ENCODE measurements around the gene MTUS2.
"Not testable (repeated sequence)": the region's sequence is repeated elsewhere in the genome, so short reads cannot be mapped to it uniquely, and the experiment has no call there.

The MTUS2 gene

DNA sequence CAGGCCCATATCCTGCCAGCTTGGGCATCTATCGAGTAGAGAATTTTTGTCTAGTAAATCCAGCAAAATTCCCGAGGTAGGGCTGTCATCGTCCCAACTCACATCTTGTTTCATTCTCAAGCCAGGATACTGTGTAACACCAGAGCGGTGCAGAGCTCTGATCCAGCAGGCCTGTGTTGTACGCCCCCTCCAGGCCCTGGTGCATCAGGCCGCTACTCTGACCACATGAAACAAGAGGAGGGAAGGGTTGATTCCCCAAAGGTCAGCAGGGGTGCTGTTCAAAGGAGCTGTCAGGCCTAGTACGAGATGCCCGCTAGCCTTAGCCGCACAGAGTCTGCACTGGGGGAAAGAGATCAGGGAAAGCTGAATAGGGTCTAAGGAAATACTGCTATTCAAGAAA, 499.3 kb downstream of the MTUS2 start:
- DNase-seq (ENCODE audit: low read depth in 2 of 2) = no peak

DNA sequence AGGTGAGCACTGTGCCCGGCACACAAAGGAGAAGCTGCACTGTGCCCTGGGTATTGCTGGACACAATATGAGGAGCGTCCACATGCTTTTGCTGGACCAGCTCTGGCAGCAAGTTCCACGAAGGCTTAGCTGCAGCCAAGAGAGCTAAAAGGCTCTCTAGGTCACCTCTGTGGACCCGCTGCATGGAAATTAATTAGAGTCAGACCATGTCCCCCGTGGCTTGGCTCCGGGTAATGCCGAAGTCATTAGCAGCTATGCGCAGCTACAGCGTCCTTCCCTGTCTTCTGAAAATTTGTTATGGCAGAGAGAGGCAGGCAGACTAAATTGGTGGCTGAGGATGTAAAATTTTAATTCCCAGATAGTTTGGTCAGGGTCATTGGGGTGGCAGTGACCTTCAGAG, 503.8 kb downstream of the MTUS2 start:
- DNase-seq (ENCODE audit: low read depth in 2 of 2) = no peak

DNA sequence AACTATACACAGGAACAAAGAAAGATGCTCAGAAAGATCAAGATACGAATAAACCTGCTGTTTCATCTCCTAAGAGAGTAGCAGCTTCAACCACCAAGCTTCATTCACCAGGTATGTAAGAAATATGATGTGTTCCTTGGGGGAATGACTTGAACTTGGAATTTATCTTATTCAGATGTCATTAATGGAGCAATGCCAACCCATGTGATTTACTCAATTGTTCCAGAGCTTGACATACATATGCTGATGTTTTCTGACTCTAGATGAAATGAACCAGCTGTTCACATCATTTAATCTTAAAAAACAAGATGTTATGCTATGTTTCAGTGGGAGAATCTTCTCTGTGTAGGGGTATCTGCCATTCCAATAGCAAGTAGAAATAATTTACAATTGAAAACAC, 504.5 kb downstream of the MTUS2 start:
- DNase-seq (ENCODE audit: low read depth in 2 of 2) = no peak

DNA sequence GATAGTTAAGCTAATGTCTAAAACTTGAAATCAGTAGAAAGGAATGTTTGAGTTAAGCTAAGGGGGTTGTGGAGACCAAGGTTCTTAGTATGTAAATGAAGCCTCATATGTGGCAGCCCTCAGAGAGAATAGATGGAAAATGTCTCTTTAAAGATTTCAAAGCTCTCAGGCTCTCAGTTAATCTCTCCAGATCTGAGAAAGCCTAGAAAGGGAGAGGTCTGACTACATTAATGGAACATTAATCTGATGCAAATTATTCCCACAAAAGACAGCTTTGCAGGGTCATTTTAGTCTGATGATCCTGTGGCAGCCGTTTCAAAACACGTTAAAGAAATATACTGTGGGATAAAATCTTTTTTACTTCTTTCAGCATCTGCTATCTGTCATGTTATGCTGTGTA, 508.4 kb downstream of the MTUS2 start:
- DNase-seq (ENCODE audit: low read depth in 2 of 2) = no peak

DNA sequence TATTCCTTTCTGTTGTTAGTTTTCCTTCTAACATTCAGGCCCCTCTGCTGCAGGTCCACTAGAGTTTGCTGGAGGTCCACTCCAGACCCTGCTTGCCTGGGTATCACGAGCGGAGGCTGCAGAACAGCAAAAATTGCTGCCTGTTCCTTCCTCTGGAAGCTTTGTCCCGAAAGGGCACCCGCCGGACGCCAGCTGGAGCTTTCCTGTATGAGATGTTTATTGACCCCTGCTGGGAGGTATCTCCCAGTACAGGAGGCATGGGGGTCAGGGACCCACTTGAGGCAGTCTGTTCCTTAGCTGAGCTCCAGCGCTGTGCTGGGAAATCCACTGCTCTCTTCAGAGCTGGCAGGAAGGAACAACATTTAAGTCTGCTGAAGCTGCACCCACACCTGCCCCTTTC, 516.2 kb downstream of the MTUS2 start:
- no peak for DNase-seq (ENCODE audit: low read depth in 2 of 2)

DNA sequence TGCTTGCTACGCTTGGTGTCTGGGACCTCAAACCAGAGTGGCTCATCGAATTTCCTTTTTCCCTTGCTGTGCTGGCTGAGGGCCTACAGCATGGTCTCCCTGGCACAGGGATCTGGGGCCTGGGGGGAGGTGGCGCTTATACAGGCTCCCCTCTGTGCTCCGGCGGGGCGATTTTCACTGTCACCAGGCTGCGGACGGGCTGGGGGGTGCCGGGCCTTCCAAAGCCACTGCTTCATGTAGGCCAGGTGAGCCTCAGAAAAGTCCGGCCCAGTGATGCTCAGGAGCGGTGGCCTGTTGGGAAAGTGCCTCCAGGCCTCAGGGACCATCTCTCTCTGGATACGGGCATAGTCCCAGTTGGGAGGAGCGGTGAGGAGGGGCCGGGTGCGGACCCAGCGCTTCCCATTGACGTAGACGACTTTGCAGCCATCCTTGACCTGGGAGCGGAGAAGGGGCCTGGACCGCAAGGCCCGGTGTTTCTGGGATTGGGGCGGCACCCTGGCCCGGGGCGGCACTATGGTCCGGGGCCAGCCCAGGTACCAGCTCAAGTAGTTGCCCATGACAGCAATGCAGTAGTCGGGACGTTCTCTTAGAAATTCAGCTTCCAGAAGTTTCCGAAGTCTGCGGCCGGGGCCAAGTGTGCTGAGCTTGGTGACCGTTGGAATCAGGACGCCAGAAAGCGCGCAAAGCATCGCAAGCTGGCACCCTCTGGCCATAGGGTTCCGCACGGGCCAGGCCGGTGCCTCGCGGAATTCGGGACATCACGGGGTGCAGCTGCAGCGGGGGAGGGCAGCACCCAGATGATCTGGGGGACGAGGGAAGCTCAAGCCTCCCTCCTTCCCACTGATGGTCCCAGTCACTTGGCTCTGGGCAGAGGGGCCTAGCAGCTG, 519.5 kb downstream of the MTUS2 start:
- DNase-seq (ENCODE audit: low read depth in 2 of 2) = no peak

DNA sequence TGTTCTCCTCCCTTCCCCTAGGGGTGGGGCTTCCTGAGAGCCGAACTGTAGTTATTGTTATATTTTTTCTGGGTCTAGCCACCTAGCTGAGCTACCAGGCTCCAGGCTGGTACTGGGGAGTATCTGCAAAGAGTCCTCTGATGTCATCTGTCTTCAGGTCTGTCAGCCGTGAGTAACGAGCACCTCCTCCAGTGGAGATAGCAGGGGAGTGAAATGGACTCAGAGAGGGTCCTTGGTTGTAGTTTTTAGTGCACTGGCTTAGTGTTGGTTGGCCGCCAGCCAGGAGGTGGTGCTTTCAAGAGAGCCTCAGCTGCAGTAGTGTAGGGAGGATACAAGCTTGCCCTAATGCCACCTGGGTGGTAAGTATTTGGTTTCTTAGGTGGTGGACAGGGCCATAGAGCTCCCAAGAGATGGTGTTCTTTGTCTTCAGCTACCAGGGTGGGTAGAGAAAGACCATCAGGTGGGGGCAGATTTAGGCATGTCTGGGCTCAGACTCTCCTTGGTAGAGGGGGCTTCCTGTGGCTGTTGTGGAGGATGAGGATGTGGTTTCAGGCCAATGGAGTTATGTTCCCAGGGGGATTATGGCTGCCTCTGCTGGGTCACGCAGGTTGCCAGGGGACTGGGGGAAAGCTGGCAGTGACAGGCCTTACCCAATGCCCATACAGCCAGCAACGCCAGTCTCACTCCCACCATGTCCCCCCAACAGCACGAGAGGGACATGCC, 525.9 kb downstream of the MTUS2 start:
- not testable (repeated sequence) for DNase-seq (ENCODE audit: low read depth in 2 of 2)

DNA sequence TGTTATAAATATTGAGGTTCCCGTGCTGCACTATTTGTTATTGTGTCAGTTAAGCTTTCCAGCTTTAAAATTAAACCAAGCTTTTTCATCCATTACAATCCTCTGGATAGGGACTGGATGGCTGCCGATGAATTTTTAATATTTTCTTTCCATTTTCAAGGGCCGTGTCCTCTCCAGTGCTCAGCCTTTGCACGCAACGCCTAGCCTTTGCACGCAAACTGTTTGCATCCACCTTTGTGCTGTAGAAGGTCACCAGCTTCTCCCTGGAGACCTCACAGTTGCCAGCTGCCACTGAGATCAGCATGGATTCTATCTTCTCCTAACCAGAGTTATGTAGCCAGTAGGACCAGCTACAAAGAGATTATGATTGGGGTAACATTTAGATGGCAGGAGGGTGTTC, 534.9 kb downstream of the MTUS2 start:
- DNase-seq (ENCODE audit: low read depth in 2 of 2) = no peak

DNA sequence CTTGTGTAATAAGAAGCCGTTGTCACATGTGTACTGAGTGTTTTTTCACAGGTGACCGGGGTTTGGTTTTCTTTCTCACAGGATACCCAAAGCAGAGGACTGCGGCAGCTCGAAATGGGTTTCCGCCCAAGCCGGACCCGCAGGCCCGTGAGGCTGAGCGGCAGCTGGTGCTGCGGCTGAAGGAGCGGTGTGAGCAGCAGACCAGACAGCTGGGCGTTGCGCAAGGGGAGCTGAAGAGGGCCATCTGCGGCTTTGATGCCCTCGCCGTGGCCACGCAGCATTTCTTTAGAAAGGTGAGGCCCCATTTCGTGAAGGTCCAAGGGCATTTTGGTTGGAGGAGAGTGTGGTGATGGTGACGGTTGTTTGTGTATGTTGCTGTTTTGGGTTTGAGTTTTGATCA, 539.0 kb downstream of the MTUS2 start:
- no peak for DNase-seq (ENCODE audit: low read depth in 2 of 2)

DNA sequence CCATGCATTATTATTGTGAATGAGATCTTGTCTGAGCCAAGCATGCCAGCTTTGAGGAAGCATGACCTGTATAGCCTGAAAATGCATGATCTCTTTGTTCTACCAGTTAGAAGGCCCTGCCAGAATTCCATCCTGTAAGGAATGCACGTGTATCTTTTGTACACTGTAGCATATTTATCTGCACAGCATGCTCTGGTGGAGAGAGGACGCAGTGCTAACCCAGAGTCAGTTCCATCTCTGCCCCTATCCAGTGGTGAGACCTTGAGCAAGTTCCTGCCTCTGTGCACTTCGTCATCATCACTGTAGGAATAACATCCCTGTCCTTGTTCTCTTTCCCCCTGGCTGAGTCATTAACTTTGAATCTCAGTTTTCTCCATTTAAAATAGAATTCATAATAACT, 541.6 kb downstream of the MTUS2 start:
- no peak for DNase-seq (ENCODE audit: low read depth in 2 of 2)

DNA sequence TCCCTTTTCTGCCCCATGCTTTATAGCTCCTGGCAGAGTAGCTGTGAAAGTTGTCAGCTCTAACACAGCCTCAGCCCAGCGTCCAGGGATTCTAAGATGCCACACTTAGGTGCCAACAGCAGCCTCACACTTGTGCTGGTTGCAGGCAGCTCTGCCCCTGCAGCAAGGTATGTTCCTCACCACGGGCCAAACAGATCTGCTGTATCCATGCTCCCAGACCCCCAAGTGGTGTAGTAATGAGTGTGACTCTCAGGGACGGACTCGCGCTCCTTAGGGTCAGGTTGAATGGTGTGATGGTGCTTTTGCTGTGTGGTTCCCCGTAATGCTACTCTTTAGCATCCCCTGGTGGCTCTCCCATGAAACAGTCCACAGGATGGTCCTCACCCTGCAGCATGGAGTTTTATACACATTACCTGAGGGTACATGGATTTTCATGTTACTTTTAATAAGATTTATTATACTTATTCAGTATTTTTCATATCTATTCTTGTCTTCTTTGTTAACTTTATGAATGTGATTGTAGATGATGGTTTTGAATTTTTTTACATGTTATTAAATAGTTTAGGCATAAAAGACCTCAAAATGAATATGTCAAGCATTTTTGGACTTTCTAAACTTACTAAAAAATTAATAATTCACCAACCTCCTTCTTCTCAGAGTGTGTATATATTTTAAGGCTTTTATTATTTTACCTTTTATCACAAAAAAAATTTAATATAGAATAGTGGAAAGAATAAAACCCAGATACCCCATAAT, 542.9 kb downstream of the MTUS2 start:
- DNase-seq (ENCODE audit: low read depth in 2 of 2) = peak in 1 of 2 donors; percentile 5

DNA sequence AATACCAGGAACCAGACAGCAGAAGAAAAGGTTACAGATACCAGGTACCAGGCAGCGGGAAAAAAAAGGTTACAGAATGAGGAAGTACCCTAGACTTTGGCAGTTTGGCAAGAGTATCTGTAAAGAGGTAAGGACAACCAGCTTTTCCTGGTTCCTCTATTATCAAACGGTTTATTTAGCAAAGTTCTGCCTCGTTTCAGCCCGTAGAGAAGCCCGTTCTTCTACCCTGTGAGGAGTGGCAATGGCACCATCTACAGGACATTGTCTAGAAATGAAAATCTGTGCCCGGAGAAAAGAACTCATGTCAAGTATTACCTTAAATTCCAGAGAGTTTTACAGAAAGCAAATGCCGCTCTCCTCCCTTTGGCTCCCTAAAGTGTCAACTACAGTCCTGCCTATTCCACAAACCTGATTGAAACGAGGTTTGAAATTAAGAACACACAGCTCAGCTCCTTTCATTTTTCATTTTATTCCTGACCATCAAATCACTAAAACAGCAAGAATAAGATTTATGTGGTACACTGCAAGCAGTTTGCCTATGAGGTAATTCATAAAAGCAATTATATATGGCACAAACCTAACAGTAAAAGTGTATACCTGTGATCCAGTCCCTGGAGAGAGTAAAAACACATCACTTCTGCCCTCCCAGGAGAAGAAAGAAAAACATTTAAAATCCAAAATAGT, 549.1 kb downstream of the MTUS2 start:
- DNase-seq (ENCODE audit: low read depth in 2 of 2) = no peak

DNA sequence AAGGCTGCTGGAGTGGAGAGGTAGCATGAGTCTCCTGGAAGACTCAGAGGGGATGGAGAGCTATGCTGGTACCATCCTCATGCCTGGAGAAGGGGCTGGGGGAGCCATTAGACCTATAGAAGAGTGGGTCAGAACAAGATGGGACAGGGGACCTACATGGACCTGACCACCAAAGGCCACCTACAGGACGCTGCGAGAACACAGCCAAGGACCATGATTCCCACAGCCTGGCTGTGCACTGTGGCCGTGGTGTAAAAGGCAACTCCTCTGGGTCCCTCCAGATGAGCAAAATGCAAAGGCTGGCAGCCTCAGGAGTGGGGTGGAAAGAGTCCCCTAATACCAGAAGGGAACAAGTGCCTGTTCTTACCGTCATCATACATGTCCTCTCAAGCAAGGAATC, 559.1 kb downstream of the MTUS2 start:
- DNase-seq (ENCODE audit: low read depth in 2 of 2) = no peak

DNA sequence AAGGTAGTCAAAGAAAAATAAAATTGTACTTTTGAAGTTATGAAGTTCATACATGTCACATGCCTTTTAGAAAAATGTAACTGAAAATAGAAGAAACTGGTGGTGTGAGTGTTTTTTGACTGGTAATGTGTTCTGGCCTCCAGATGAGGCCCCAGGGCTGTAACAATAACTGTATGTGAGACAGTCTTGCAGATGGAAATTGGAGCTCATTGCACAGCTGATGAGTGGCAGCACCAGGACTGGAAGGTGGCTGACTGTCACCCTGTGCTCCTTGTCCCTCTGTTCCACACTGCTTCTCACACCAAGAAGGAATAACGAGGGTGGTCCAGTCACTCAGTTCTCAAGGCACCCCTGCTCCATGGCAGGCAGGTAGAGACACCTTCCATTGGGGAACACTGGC, 559.7 kb downstream of the MTUS2 start:
- DNase-seq (ENCODE audit: low read depth in 2 of 2) = no peak

DNA sequence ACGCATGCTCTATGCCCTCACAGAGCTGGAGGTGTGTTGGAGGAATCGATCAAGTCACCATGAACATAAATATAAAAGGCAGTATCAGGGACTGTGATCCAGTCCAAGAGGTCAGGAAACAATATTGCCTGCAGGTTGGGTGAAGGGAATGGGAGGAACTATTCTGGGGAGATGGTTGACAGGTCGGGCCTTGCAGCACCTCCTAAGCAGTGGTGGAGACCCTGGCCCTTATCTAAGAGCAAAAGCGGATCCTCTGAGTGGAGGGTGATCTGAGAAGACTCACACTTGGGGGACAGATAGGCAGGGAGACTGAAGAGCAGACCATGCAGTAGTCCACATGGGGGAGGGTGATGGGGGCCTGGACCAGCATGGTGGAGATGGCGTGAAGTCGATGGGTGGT, 561.9 kb downstream of the MTUS2 start:
- DNase-seq (ENCODE audit: low read depth in 2 of 2) = no peak

DNA sequence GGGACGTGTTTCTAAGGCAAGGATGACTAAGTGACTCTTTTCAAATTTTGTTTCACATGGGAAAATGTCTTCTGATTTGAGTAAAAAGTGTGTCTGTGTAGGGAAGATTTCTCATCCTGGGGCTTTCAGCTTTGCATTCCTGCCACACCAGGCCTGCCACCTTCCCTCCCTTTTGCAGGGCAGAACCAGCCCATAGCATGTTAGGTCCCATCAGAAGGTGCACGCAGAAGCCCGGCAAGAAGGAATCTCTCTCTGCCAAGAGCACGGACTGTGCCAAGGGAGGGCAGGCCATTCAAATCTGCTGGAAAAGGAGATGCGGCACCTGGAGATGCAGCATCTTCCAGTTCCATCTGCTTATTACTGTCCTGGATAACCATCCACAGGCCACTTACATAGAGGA, 563.3 kb downstream of the MTUS2 start:
- no peak for DNase-seq (ENCODE audit: low read depth in 2 of 2)

DNA sequence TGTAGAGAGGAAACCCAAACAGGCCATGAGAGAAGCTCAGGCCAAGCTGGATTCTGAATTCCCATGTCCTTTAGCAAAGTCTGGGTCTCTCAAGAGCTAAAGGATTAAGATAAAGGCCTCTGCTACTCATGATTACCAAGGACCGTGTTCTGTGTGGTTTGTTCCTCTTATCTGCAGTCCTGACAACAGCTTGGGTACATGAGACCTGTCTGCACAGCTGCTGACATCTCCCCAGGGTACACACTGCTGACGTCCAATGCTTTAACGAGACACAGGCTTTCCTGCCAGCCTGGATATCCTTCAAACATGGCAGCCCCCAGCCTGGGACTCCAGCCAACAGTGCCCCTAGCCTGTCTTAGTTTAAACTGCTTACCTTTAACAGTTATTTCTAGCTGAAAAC, 564.3 kb downstream of the MTUS2 start:
- no peak for DNase-seq (ENCODE audit: low read depth in 2 of 2)

DNA sequence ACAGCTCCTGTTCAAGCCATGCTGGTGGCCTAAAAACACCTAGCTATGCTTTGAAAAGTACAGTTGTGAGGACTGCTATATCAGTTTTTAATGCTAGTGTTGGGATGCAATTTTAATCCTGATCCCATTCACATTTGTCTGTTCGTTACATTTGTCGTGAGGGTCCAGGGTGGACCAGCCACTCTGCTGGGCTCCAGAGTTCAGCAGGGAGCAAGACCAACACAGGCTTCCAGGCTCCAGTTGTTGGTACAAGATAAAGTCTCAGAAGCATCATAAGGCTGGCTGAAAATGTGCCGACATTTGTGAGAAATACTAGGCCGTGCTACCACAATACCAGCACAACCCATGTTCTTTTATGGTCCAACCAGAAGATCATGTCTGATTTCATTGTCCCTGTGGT, 564.7 kb downstream of the MTUS2 start:
- no peak for DNase-seq (ENCODE audit: low read depth in 2 of 2)

DNA sequence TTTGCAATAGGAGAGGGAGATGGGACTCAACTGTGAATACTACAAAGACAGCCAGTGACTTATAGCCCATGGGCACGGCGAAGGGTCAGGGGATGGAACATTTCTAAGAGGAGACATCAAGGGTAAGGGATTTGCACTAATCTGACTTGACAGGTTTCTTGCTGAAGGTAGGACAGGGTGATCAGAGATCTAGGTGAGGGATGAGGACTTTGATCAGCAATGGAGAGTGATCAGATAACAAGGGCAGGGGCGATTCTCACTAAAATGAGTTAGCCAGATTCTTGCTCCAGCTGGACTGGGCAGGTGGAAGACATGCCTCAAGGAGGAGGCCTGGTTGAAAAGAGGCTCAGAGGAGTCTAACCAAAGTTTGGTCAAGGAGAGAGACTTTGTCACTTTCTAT, 566.1 kb downstream of the MTUS2 start:
- no peak for DNase-seq (ENCODE audit: low read depth in 2 of 2)

DNA sequence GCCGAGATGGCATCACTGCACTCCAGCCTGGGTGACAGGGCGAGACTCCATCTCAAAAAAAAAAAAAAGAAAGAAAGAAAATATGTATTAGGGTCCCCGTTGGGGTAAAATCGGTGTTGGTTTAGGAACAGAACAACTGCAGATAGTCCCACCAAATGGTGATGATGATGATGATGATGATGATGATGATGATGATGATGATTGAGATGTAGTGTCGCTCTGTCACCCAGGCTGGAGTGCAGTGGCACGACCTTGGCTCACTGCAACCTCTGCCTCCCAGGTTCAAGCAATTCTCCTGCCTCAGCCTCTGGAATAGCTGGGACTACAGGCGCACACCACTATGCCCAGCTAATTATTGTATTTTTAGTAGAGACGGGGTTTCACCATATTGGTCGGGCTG, 570.5 kb downstream of the MTUS2 start:
- DNase-seq (ENCODE audit: low read depth in 2 of 2) = not testable (repeated sequence)

DNA sequence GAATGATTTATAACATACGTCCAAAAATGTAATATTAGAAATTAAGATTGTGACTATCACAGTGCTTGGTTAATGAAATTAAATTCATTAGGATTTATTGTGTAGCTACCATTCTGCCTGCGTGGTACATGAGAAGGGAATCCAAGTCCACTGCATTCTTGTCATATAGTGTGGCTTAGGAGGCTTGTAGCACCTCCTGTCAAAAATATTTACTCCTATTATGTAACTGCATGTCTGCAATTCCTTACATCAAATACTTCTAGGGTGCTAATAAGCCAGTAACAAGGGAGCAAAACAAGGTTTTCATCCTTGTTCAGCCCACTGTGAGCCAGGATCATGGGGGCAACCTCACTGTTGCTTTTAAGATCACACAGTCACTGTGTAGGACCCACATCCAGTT, 576.3 kb downstream of the MTUS2 start:
- DNase-seq (ENCODE audit: low read depth in 2 of 2) = no peak

DNA sequence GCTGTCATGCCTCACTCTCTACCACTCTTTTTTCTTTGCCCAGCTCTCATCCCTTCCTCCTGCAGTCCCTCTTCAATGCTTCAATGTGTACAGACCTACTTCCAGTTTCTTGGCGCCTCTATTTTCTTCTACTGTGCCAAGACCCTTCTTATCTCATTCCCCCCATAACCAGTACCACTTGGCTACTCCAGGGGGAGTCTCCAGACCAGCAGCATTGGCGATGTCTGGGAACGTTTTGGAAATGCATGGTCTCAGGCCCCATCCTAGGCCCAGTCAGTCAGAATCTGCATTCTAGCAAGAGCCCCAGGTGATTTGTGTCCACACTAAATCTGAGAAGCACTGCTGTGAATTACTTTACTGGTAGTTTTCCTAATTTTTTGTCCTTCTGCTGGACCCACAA, 577.1 kb downstream of the MTUS2 start:
- no peak for DNase-seq (ENCODE audit: low read depth in 2 of 2)

Measured in stimulated activated CD8-positive, alpha-beta memory T cell treated with anti-CD3 and anti-CD28 coated beads, Interleukin-7, amount 100 ng/mL, for 1 hour (primary cell).